ENCODE results near the gene U2AF2.
A peak's percentile ranks its signal among the peaks of the same experiment; 100 is the strongest.

Gene U2AF2

DNA sequence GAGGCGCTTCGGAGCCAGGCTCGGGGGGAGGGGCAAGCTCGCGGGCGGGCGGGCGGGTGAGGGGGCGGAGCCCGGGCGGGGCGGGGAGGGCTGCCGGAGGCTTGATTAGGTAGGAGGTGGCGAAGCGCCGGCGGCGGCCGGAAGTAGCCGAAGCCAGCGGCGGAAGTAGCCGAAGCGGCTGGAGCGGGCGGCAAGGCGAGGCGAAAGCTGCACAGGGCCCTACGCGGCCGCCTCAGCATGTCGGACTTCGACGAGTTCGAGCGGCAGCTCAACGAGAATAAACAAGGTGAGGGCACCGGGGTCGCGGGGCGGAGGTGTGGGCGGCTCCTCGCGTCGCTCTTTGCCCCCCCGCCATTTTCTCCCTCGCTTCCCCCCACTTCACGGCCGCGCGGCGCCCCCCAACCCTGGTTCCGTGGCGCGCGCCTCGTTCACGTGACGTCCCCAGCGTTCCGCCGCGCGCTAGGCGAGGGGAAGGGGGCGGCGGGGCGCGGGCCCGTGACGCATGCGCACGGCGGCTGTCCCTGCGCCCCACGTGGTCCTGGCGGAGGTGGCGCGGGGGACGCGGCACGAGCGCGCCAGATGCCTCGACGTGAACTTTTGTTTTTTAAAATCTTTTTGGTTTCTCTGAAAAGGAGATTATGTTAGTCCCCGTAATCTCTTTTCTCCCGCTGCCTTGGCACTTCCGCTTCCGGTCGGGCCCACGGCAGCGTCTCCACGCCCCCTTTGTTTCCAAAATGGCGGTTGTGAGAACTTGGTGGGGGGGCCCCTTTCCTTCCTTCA is at the start of gene U2AF2:
Gene U2AF2, plus strand, starts transcription at position 168 of the 780 bp plus-strand sequence. Its CDS starts 70 bp downstream, at position 238.
- peak; percentile 62 for DNase-seq

DNA sequence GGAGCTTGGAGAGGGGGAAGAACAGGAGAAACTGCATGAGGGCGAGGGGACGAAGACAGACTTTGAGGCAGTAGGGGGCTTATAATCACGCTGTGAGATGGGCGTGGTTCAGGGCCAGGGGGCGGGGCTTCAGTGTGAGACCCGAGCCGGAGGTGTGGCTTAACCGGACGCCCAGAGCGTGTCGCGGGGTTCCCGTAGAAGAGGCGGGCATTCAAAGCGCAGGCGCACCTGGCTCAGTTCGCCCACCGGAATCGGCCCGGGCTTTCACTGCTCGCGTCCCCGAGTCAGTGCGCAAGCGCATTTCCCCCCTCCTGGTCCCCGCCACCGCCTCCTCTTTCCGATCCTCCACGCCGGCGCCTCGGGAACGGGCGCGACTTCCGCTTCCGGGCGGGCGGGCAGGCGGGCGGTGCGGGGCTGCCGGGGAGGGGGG is 49.6 kb upstream of the U2AF2 start:
- DNase-seq: peak; percentile 91

DNA sequence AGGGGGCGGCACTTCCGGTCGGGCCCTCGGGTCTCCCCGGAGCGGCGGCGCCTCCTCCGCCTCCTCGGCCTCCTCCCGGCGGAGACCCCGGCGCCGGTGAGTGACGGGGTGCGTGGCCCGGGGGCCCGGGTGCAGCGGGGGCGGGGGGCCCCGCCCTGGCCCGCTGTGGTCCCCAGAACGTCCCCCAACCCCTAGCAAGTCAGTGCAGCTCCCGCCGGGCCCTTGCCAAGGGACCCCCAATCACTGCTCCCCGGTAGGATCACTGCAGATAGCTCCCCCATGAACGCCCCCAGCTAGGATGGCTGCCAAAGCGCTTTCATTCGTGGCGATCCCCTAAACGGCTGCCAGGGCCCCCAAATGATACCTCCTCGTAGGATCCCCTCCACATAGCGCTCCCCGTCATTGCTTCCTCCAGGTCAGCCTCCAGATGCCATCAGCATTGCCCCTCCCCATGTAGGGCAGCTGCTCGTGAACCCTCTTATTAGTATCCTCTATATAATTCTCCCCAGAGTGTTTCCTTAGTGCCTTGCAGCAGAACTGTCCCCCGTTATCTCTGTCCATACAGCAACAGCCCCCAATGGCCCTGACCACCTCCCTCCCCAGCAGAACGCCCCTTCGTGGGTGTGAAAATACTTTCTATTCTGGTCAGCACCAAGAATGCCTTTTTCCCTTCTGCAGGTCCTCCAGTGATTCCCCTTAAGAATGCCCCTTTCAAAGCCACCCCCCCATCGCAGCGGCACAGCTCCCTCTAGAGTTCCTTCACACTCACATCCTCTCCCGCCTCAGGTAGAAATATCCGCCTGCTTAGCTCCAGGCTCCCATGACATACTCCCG is 49.0 kb upstream of the U2AF2 start, which contains the start of gene ZNF865:
Gene ZNF865, plus strand, starts transcription at position 11 of the 834 bp plus-strand sequence. CDS start 7,972 bp downstream, outside the sequence.
- peak; percentile 41 for DNase-seq

DNA sequence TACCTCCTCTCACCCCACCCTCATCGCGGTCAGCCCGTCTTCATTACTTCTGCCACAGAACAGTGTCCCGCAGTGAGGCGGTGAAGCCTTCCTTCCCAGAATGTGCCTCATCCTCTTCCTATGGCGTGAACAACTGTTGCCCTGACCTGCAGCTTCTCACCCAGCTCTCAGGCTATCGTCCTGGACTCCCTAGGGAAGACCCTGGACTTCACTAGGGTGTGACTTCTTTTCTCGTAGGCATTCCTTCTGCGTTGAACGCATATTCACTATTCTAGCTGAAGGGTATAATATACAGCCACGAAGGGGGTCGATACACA is 48.4 kb upstream of the U2AF2 start:
- DNase-seq: no peak

DNA sequence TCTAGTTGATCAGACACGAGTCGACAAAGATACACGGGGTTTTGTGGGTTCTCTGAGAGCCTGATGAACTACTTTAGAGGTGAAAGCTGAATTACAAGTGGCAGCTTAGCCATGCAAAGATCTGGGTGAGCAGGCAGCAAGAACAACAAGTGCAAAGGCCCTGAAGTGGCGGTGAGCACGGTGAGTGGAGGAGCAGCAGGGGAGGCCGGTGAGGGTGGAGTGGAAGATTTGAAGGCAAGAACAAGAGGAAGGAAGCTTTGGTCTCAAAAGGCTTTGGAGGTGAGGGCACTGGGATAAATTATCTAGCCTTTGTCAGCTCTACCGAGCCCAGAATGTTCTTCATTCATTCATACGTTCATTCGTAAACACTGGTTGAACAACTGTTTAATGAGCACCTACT is 48.0 kb upstream of the U2AF2 start:
- no peak for DNase-seq

DNA sequence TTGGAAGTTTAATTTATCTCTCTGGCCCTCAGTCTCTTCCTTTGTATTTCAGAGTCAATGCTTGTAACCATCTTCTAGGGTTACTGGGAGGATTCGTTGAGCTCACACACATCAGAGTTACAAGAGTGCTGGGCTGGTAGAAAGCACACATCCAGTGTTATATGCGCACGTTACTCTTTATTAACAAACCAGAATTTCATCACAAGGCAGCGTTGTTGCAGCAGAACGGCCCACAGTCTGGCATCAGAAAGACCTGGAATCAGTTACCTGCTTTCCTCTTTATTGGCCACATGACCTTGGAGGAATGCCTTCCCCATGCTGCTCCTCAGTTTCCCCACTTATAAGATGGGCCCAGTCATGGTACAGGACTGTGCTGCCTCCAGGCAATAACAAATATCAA is 45.5 kb upstream of the U2AF2 start:
- no peak for DNase-seq

DNA sequence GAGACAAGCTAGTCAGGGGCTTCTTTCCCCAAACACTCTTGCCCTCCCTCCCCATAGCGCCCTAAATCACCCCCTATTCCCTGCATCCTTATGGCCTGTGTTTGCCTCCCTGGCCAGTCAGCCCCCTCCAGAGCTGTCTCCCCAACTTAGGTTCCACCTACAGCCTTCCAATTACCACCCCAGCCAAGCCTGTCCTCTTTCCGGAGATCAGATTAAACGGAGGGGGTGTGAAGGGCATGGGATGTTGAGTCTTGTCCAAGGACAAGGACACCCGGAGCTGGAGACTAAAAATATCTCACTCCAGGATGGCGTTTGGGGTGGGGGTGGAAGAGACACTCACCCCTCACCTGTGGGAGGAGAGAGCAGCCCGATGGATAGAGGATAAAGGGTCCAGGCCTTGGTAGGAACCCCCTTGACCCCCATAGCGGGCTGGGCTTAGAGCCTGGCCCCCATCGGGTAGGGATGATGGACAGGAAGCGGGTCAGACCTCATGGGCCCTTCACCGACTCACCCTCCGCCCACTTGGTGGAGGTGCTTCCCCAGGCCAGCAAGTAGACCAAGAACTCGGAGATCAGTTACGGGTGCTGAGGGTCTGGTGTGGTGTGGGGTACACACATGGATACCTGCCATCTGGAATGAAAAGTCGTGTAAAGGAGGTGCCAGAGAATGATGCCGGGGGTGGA is 43.4 kb upstream of the U2AF2 start:
- no peak for DNase-seq

DNA sequence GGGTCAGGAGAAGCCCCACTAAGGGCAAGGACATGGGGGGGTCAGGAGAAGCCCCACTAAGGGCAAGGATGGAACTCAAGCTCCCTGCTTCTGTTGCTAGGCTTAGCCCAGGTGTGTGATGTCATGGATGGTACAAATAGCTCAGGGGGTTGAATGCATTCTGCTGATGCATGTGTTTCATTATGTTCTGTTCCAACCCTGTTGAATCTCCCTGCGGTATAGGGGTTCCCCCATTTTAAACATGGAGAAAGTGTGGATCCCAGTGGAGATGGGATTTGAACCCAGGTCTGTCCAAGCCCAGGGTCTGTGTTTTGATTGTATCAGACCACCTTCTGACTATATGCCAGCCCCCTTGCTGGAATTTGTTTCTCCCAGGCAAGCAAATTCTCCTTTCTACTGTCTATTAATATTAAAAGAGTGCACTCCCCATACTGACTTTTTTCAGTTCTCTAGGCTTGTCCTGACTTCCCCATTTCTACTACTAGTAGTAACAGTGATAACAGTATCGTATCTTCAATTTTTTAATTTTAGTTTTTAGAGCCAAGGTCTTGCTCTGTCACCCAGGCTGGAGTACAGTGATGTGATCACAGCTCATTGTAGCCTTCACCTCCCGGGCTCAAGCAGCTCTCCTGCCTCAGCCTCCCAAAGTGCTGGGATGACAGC is 42.7 kb upstream of the U2AF2 start:
- DNase-seq: no peak

DNA sequence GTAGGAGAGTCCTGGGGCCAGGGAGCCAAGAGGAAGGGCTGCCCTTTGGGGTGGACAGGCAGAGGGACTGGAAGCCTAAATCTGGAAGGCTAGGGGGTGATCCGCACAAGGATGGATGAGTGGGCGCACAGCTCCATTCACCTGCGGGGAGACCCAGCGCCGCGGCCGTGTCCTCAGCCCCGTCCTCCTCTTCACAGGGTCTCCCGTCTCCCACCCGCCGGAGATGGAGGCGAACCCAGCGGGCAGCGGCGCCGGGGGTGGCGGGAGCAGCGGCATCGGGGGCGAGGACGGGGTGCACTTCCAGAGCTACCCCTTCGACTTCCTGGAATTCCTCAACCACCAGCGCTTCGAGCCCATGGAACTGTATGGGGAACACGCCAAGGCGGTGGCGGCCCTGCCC is 41.4 kb upstream of the U2AF2 start:
- DNase-seq: no peak

DNA sequence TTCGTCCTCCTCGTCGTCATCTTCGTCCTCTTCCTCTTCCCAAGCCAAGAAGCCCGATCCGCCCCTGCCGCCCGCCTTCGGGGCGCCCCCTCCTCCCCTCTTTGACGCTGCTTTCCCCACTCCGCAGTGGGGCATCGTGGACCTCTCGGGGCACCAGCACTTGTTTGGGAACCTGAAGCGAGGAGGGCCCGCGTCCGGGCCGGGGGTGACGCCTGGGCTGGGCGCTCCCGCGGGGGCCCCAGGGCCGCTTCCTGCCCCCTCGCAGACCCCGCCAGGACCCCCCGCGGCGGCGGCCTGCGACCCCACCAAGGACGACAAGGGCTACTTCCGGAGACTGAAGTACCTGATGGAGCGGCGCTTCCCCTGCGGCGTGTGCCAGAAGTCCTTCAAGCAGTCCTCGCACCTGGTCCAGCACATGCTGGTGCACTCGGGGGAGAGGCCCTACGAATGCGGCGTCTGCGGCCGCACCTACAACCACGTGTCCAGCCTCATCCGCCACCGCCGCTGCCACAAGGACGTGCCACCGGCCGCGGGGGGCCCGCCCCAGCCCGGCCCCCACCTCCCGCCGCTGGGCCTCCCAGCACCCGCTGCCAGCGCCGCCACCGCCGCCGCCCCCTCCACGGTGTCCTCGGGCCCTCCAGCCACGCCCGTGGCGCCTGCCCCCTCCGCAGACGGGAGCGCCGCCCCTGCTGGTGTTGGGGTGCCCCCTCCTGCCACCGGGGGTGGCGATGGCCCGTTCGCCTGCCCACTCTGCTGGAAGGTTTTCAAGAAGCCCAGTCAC is 40.7 kb upstream of the U2AF2 start:
- no peak for DNase-seq

DNA sequence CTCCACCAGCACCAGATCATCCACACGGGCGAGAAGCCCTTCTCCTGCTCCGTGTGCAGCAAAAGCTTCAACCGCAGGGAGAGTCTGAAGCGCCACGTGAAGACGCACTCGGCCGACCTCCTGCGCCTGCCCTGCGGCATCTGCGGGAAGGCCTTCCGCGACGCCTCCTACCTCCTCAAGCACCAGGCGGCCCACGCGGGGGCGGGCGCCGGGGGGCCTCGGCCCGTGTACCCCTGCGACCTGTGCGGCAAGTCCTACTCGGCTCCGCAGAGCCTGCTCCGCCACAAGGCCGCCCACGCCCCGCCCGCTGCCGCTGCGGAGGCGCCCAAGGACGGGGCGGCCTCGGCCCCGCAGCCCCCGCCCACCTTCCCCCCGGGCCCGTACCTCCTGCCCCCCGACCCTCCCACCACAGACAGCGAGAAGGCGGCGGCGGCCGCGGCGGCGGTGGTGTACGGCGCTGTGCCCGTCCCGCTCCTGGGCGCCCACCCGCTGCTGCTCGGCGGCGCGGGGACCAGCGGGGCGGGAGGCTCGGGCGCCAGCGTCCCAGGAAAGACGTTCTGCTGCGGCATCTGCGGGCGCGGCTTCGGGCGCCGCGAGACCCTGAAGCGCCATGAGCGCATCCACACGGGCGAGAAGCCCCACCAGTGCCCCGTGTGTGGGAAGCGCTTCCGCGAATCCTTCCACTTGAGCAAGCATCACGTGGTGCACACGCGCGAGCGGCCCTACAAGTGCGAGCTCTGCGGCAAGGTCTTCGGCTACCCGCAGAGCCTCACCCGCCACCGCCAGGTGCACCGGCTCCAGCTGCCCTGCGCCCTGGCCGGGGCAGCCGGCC is 39.9 kb upstream of the U2AF2 start:
- no peak for DNase-seq

DNA sequence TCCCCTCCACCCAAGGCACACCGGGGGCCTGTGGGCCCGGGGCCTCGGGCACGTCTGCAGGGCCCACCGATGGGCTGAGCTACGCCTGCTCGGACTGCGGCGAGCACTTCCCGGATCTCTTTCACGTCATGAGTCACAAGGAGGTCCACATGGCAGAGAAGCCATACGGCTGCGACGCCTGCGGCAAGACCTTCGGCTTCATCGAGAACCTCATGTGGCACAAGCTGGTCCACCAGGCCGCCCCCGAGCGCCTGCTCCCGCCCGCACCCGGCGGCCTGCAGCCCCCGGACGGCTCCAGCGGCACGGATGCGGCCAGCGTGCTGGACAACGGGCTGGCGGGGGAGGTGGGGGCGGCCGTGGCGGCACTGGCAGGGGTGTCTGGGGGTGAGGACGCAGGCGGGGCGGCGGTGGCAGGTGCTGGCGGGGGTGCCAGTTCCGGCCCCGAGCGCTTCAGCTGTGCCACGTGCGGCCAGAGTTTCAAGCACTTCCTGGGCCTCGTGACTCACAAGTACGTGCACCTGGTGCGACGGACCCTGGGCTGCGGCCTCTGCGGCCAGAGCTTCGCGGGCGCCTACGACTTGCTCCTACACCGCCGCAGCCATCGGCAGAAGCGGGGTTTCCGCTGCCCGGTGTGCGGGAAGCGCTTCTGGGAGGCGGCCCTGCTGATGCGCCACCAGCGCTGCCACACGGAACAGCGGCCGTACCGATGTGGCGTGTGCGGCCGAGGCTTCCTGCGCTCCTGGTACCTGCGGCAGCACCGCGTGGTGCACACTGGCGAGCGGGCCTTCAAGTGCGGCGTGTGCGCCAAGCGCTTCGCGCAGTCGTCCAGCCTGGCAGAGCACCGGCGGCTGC is 39.1 kb upstream of the U2AF2 start:
- no peak for DNase-seq

DNA sequence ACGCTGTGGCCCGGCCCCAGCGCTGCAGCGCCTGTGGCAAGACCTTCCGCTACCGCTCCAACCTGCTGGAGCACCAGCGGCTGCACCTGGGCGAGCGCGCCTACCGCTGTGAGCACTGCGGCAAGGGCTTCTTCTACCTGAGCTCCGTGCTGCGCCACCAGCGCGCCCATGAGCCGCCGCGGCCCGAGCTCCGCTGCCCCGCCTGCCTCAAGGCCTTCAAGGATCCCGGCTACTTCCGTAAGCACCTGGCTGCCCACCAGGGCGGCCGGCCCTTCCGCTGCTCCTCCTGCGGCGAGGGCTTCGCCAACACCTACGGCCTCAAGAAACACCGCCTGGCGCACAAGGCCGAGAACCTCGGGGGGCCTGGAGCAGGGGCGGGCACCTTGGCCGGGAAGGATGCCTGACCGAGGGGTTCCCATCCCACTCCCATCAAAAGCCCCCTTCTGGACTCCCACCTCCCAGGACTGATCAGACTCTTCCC is 38.4 kb upstream of the U2AF2 start:
- DNase-seq: no peak

DNA sequence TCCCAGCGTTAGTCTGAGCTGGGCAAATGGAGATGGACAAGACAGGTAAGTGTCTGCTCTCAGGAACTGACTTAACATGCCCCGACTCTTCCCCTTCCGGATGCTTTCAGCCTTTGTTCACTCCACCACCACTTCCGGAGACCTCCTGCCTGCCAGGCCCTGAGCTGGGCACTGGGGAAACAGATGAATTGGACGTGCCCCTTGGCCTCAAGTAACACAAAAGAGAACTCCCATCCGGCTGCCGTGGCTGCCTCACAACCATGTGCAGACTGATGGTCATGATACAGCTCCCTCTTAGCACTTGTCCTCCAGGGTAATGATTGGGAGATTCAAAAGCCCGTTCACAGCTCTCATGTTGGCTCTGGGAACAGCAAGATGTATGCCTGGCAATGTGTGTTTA is 37.4 kb upstream of the U2AF2 start:
- DNase-seq: no peak

DNA sequence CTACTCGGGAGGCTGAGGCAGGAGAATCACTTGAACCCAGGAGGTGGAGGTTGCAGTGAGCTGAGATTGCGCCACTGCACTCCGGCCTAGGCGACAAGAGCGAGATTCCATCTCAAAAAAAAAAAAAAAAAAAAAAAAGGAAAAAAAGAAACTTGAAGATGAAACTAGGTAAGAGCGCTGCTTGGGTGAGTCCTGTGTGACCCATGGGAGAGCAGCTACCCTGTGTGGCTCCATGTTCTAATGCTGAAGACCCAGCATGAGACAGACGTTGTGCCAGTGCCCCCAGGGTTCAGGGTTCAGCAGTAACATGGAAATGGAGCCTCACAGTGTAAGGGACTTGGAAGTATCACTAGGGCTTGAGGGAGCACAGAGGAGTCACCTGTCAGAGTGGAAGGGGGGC is 36.4 kb upstream of the U2AF2 start:
- no peak for DNase-seq

DNA sequence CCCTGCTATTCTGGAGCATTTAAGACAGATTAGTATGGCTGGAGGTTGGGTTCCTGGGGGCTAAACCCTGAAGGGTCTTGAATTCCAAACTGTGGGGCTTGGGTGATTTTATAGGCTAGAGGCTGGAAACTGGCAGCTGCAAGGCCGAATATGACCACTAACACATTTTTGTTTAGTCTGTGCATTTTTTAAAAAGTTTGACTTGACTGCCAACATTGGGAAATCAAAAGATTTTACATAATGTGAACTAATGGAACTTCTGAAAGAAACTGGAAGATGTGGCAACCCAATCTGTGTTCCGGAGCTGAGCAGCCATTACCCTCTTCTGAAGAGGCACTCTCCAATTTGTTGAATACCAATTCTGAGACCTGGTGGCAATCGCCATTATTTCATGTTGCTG is 35.5 kb upstream of the U2AF2 start:
- DNase-seq: no peak

DNA sequence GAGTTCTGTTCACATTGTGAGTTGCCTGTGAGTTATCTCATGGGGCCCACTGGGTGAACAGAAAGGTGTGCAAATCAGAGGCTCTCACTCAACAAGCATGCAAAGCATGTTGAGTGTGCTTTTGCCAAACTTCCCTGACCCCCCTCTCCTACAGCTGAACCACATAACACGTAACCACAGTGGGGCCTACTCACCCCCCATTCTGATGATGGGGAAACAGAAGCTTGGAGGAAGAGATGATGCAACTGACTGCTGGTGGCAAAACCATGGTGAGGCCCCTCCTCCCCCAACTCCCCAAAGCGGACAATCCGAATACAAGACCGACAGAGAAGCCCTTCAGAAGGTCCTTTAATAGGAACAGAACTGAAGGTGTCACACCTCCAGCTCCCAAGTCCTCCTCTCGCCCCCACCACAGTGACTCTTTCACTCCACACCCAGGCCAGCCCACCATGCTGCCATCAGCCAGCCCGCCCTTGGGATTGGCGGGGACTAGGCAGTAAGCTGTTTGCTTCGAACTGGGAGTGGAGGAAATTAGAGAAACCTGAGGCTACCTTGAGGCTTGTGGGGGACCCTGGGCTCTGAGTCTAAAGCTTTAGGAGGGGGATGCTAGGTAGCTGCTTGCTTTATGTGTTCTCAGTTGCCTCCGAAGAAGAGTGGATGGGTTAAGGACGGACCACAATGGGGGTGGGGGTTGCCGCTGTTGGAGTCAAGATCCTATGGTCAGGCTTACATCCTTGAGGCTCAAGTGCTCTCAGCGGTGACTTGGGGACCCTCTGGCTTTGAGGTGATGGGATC is 34.2 kb upstream of the U2AF2 start:
- no peak for DNase-seq

DNA sequence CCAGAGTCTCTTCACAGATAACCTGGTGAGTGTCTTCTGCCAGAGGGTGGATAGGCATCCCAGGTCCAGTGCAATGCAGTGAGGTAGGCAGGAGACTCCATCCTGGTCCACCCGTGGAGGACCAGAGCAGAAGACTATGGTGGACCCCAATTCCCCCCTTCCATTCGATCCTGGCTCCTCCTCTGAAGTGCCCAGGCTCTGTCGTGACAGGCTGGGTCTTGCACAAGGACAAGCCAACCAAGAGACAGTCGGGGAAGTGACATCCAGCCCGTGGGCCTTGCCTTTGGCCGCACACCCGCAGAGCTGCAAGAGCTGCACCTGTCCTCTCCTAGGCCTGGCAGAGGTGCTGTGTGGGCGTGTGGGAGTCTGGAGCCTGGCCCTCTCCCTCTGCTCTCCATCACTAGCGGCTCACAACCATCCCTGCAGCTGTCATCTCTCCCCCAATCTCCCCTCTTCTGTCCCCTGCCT is 33.6 kb upstream of the U2AF2 start:
- no peak for DNase-seq

DNA sequence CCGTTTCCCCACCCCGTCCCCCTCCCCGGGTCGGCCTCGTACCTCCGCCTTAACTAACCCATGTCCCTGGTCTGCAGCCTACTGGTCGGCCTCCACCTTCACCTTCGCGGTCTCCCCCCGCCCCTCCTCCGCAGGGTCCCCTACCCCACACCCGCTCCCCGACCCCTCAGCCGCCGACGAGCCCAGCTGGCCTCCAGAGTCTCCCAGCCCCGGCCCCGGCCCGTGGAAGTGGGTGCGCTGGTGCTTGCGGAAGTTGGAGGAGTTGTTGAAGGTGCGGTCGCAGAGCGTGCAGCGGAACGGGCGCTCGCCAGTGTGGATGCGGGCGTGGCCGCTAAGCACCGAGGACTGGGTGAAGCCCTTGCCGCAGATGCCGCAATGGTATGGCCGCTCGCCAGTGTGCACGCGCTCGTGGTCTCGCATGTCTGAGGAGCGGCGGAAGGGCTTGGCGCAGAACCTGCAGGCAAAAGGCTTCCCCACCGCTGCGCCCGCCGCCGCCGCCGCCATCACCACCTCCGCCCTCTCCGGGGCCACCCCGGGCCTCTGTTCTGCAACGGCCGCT is 33.1 kb upstream of the U2AF2 start:
- DNase-seq: no peak

Data from NCI-H524 treated with DMSO at 0.1 percent for 48 hours (cell line).